Measurements from ENCODE around the gene COA7. TPM values are rescaled to one million over a fixed set of nuclear protein-coding genes. Genes with fewer than 3 reads are reported as not detected.

Gene COA7
- total and polyA plus RNA-seq, 2 donors: 7.9 to 9.4 TPM

DNA sequence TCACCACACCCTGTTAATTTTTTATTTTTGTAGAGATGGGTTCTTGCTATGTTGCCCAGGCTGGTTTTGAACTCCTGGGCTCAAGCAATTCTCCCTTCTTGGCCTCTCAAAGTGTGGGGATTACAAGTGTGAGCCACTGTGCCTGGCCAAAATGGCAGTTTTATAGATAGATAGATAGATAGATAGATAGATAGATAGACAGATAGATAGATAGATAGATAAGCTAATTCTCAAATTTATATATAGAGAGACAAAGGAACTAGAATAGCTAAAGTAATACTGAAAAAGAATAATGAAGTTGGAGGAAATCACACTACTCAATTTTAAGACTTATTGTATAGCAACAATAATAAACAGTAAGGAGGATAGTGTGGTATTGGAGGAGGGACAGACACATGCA, 44.1 kb downstream of the COA7 start:
- DNase-seq (ENCODE audit: extremely low spot score): no peak

GRCh38 chr1:52653207-52653849, 44.8 kb downstream of the COA7 start:
- 95% methylated on average over 5 of the region's 5 CpGs for WGBS

More for the DNA sequence above, 44.1 kb downstream of the COA7 start:
- Histone ChIP-seq H3K4me1 (ENCODE audit: insufficient read depth) (no peaks in the 10 kb centered on the region), H3K4me3 (ENCODE audit: low read depth, low read length) (no peak overlapping the region), H3K36me3 (ENCODE audit: insufficient read depth) (no peaks in the 10 kb centered on the region), H3K27ac (ENCODE audit: low read depth) (no peak overlapping the region)

DNA sequence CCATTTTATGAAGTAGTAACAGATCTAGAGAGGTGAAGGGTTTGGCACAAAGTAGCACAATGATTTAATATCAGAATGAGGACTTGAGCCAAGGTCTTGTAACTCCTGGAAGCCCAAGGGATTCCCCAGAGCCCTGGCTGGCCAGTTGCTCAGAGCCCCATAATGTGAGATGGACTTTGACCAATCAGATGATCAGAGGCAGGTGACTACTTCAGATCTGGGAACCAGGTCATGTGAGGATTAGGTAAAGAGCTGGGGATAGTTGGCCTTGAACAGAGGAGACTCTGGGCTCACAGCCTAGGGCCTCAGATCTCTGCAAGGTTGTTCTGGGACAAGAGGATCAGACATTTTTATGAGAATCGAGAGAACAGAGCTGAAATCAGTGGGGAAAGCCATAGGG, 46.2 kb downstream of the COA7 start:
- DNase-seq (ENCODE audit: extremely low spot score): no peak
- WGBS: 69% methylated on average over 1 of the region's 1 CpG

More at GRCh38 chr1:52653207-52653849, 44.8 kb downstream of the COA7 start:
- DNase-seq (ENCODE audit: extremely low spot score): no peak
- Histone ChIP-seq H3K36me3 (ENCODE audit: insufficient read depth) (no peaks in the 10 kb centered on the region), H3K4me1 (ENCODE audit: insufficient read depth) (no peaks in the 10 kb centered on the region), H3K4me3 (ENCODE audit: low read depth, low read length) (no peak overlapping the region), H3K27ac (ENCODE audit: low read depth) (no peak overlapping the region)

GRCh38 chr1:52645261-52645660, 52.9 kb downstream of the COA7 start:
- H3K36me3 ChIP-seq (ENCODE audit: insufficient read depth): no peaks in the 10 kb centered on the region
- WGBS: 68% methylated on average over 6 of the region's 6 CpGs
- no peak for DNase-seq (ENCODE audit: extremely low spot score)

More for the DNA sequence above, 46.2 kb downstream of the COA7 start:
- Histone ChIP-seq H3K4me1 (ENCODE audit: insufficient read depth) (no peaks in the 10 kb centered on the region), H3K27ac (ENCODE audit: low read depth) (no peak overlapping the region), H3K4me3 (ENCODE audit: low read depth, low read length) (no peak overlapping the region), H3K36me3 (ENCODE audit: insufficient read depth) (no peaks in the 10 kb centered on the region)

DNA sequence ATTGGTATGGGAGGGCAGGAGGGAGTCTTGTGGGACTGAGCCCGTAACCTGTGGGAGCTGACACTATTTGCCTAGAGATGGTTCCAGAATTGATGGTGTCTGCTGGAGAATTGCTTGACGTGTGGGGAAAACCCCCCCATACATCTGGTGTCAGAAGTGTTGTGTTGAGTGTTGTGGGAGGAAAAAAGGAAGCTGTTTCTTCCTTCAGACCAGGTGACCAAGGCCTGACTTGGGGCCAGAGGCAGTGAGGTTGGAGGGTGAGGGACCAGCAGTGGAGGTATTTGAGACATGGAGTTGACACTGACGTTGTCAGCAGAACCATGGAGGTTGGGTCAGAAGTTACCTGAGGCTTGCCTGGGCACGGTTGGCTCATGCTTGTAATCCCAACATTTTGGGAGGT, 56.8 kb downstream of the COA7 start:
- Histone ChIP-seq H3K27ac (ENCODE audit: low read depth) (no peak overlapping the region), H3K4me3 (ENCODE audit: low read depth, low read length) (no peak overlapping the region), H3K4me1 (ENCODE audit: insufficient read depth) (no peaks in the 10 kb centered on the region), H3K36me3 (ENCODE audit: insufficient read depth) (no peaks in the 10 kb centered on the region)
- 88% methylated on average over 4 of the region's 4 CpGs for WGBS
- no peak for DNase-seq (ENCODE audit: extremely low spot score)

More at GRCh38 chr1:52645261-52645660, 52.9 kb downstream of the COA7 start:
- no peak overlapping the region for H3K4me3 ChIP-seq (ENCODE audit: low read depth, low read length)
- no peak overlapping the region for H3K27ac ChIP-seq (ENCODE audit: low read depth)
- H3K4me1 ChIP-seq (ENCODE audit: insufficient read depth): no peaks in the 10 kb centered on the region

DNA sequence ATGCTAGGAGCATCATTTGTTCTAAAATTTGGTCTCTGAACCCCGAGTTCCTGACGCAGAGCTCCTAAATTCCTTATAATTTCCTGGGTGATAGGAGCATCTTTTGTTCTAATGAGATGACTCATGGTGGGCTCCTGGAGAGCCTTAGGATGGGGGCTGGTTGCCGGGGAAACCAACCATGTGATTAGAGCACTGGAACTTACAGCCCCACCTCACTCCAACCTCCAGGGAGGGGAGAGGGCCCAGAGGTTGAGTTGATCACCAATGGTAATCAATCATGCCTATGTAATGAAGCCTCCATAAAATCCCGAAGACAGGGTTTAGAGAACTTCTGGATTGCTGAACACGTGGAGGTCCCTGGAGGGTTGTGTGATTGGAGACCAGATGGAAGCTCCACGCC, 57.5 kb downstream of the COA7 start:
- H3K4me1 ChIP-seq (ENCODE audit: insufficient read depth): no peaks in the 10 kb centered on the region
- H3K36me3 ChIP-seq (ENCODE audit: insufficient read depth): no peaks in the 10 kb centered on the region
- DNase-seq (ENCODE audit: extremely low spot score): no peak
- no peak overlapping the region for H3K4me3 ChIP-seq (ENCODE audit: low read depth, low read length)
- no peak overlapping the region for H3K27ac ChIP-seq (ENCODE audit: low read depth)
- WGBS: 85% methylated on average over 6 of the region's 6 CpGs

- no peak overlapping the region for H3K27ac ChIP-seq (ENCODE audit: low read depth)
- H3K4me1 ChIP-seq (ENCODE audit: insufficient read depth): no peaks in the 10 kb centered on the region
- WGBS: 63% methylated on average over 4 of the region's 4 CpGs
- DNase-seq (ENCODE audit: extremely low spot score): no peak
- H3K4me3 ChIP-seq (ENCODE audit: low read depth, low read length): no peak overlapping the region
- no peaks in the 10 kb centered on the region for H3K36me3 ChIP-seq (ENCODE audit: insufficient read depth)
Measured at GRCh38 chr1:52637946-52638345, 60.2 kb downstream of the COA7 start.

DNA sequence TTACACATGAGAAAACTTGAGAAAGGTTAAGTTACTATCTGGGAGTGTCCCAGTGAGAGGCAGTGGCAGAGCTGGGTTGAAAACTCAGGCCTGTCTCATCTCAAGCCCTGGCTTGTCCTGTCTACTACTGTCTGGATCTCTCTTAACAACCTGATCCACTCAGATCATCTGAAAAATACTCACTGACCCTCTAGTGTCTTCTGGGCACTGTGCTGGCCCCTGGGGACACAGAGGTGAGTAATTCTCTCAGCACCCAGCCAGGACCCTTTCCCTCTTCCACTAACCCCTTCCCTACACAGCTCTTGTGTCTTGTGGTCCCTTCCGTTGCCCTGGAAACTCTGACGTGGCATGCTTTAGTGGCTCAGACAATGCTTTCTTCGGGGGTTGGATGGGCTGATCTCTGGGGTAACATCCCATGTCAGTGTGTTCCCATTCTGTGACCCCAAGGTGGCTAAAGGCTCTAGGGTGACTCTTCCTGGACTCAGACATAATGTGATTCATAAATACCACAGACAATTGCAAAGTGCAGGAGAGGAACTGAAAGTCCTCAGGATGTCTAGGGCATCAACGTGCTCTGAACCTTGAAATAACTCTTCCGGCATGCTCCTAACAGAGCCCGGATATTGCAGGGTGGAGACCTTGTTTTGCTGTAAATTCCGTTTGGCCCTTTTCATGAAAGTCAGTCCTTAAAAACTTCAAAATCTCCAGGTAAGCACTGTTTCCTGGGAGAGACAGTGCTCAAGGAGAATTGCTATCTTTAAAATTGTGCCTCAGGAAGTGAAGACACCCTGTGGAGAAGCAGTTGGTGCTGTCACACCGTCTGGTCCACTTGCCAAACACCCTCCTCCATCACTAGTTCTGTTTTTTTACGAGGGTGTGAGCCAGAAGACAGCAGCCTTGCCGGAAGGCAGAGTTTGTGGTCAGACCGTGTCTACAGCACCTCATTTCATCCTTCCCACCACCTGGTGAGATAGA, 61.1 kb downstream of the COA7 start:
- Histone ChIP-seq H3K27ac (ENCODE audit: low read depth) (no peak overlapping the region), H3K36me3 (ENCODE audit: insufficient read depth) (no peaks in the 10 kb centered on the region), H3K4me3 (ENCODE audit: low read depth, low read length) (no peak overlapping the region), H3K4me1 (ENCODE audit: insufficient read depth) (no peaks in the 10 kb centered on the region)
- DNase-seq (ENCODE audit: extremely low spot score): no peak
- 66% methylated on average over 11 of the region's 11 CpGs for WGBS

GRCh38 chr1:52635321-52636089, 62.6 kb downstream of the COA7 start:
- no peak overlapping the region for H3K4me3 ChIP-seq (ENCODE audit: low read depth, low read length)
- H3K27ac ChIP-seq (ENCODE audit: low read depth): no peak overlapping the region
- DNase-seq (ENCODE audit: extremely low spot score): no peak
- no peaks in the 10 kb centered on the region for H3K36me3 ChIP-seq (ENCODE audit: insufficient read depth)
- H3K4me1 ChIP-seq (ENCODE audit: insufficient read depth): no peaks in the 10 kb centered on the region
- WGBS: 64% methylated on average over 4 of the region's 4 CpGs

Small RNAs within 50 kb of the gene (small RNA-seq; reads per million reads assigned to genes)
- gene RN7SL62P: not detected

Other genes with a start within 250 kb of the COA7 start
- 145 TPM for gene TUT4, start 145.3 kb downstream of the COA7 start, total RNA-seq
- 27.0 TPM for gene TUT4, start 145.3 kb downstream of the COA7 start, polyA plus RNA-seq
- 55.4 TPM for gene GPX7, start 96.0 kb downstream of the COA7 start, total RNA-seq
- 19.5 TPM for gene GPX7, start 96.0 kb downstream of the COA7 start, polyA plus RNA-seq
- not detected for gene SHISAL2A, start 65.2 kb downstream of the COA7 start, total RNA-seq
- gene SHISAL2A, start 65.2 kb downstream of the COA7 start, polyA plus RNA-seq: 0.20 TPM
- 70.2 TPM for gene ZYG11B, start 28.1 kb upstream of the COA7 start, total RNA-seq
- gene ZYG11B, start 28.1 kb upstream of the COA7 start, polyA plus RNA-seq: 14.2 TPM
- 0.85 TPM for gene ZYG11A, start 144.4 kb upstream of the COA7 start, total RNA-seq
- gene ZYG11A, start 144.4 kb upstream of the COA7 start, polyA plus RNA-seq: 0.13 TPM
- 42.7 TPM for gene ECHDC2, start 223.4 kb upstream of the COA7 start, total RNA-seq
- 121 TPM for gene ECHDC2, start 223.4 kb upstream of the COA7 start, polyA plus RNA-seq
- gene SCP2, start 228.9 kb upstream of the COA7 start, total RNA-seq: 137 TPM
- 121 TPM for gene SCP2, start 228.9 kb upstream of the COA7 start, polyA plus RNA-seq

All from urinary bladder (tissue), 4 donors.